ENCODE measurements around the gene TMPRSS11D. TPM values are rescaled to one million over a fixed set of nuclear protein-coding genes. Genes with fewer than 3 reads are reported as not detected.
A peak's percentile ranks its signal among the peaks of the same experiment; 100 is the strongest.

The TMPRSS11D gene
- total RNA-seq, 1 experiment from 2014 or later = not detected

- TF ChIP-seq REST (IDR thresholded peaks at IDR 0.05; ENCODE audit: low read depth) (no peak), SP1 (IDR thresholded peaks at IDR 0.05; ENCODE audit: low read depth) (no peak), EZH2phosphoT487 (IDR thresholded peaks at IDR 0.05; ENCODE audit: borderline replicate concordance) (no peak), RAD21 (IDR thresholded peaks at IDR 0.05; ENCODE audit: low read depth) (no peak), ATF3 (IDR thresholded peaks at IDR 0.05) (no peak), EGR1 (IDR thresholded peaks at IDR 0.05; ENCODE audit: low read depth) (no peak), CBX3 (IDR thresholded peaks at IDR 0.05; ENCODE audit: low read depth) (no peak), POLR2A (IDR thresholded peaks at IDR 0.05; ENCODE audit: borderline replicate concordance, extremely low read depth, insufficient read depth, insufficient read length) (no peak)
Observed at GRCh38 chr4:67886281-67886680, 2.5 kb upstream of the TMPRSS11D start (continued).

GRCh38 chr4:67885762-67886161 lies 2.0 kb upstream of the TMPRSS11D start:
- H3K4me1 ChIP-seq (ENCODE audit: control insufficient read depth in 1 of 2, insufficient read depth in 2 of 2, low read length in 2 of 2) = peaks cover 4 to 13% of the 10 kb centered on the region in 2 experiments; a peak in 3 of 4 replicates
- TF ChIP-seq FOSL1 (IDR thresholded peaks at IDR 0.05; ENCODE audit: low read depth) = peak; percentile 52; the same call in 1 of the 2 replicates
- peak; percentile 42; the same call in 1 of the 2 replicates for TF ChIP-seq JUND (IDR thresholded peaks at IDR 0.05)
- peak; percentile 45; the same call in 1 of the 2 replicates for TF ChIP-seq SP1 (IDR thresholded peaks at IDR 0.05; ENCODE audit: low read depth)
- TF ChIP-seq TCF7L2 (IDR thresholded peaks at IDR 0.05; ENCODE audit: borderline replicate concordance, extremely low read depth, insufficient read depth, insufficient read length) = no peak
- TF ChIP-seq ZNF274 (IDR thresholded peaks at IDR 0.05; ENCODE audit: low read depth, low read length) = no peak
- TF ChIP-seq MAX (IDR thresholded peaks at IDR 0.05) = 0 out of 2 replicates have a peak, but pooled peaks have one; percentile 8
- H3K36me3 ChIP-seq (ENCODE audit: control insufficient read depth in 1 of 2, insufficient read depth in 2 of 2, low read length in 2 of 2) = no peaks in the 10 kb centered on the region
- intact Hi-C loops (cut with micrococcal nuclease) = no loop called here
- DNase-seq (ENCODE audit: low read depth, low spot score) (peak; percentile 35), ATAC-seq (peak; percentile 60; the same call in 1 of the 2 replicates)
- POLR2A ChIA-PET = no interaction called here
- peak overlapping the region in 1 of 2 experiments; percentile 16; a peak in 1 of 4 replicates for H3K4me3 ChIP-seq (replicated peaks in 1 of 2; ENCODE audit: low read depth in 1 of 2, low read length in 2 of 2)
- H2AFZ ChIP-seq (ENCODE audit: low read depth, low read length, poor library complexity, severe bottlenecking) = peak overlapping the region; percentile 93
- H3K9me3 ChIP-seq (ENCODE audit: control insufficient read depth in 1 of 2, insufficient read depth in 1 of 2, low read depth in 1 of 2, low read length in 2 of 2) = no peaks in the 10 kb centered on the region
- no peaks in the 10 kb centered on the region for H4K20me1 ChIP-seq (ENCODE audit: insufficient read depth)
- no peaks in the 10 kb centered on the region for H3K79me2 ChIP-seq (ENCODE audit: insufficient read depth, low read length)
- no peaks in the 10 kb centered on the region for H3K27me3 ChIP-seq (ENCODE audit: insufficient read depth, low read length)
- peak overlapping the region; percentile 19; the same call in 1 of the 2 replicates for H3K9ac ChIP-seq (ENCODE audit: low read length)
- CTCF ChIA-PET = no interaction called here
- peak overlapping the region; percentile 63 for H3K4me2 ChIP-seq (ENCODE audit: low read length)
- H3K9me2 ChIP-seq (ENCODE audit: insufficient read depth) = no peaks in the 10 kb centered on the region
- BruUV-seq (replicated peaks) = no TSS peak
- H3K27ac ChIP-seq (ENCODE audit: low read depth, low read length) = no peak overlapping the region
- RAD21 ChIA-PET (ENCODE audit: low non-redundant PET in 1 of 2, low total read pairs in 2 of 2, uncharacterized antibody in 2 of 2, unreplicated experiment in 2 of 2) = no interaction called here
